ENCODE data around the gene EVI5.
"Not testable (repeated sequence)": the region's sequence is repeated elsewhere in the genome, so short reads cannot be mapped to it uniquely, and the experiment has no call there.

Gene EVI5

DNA sequence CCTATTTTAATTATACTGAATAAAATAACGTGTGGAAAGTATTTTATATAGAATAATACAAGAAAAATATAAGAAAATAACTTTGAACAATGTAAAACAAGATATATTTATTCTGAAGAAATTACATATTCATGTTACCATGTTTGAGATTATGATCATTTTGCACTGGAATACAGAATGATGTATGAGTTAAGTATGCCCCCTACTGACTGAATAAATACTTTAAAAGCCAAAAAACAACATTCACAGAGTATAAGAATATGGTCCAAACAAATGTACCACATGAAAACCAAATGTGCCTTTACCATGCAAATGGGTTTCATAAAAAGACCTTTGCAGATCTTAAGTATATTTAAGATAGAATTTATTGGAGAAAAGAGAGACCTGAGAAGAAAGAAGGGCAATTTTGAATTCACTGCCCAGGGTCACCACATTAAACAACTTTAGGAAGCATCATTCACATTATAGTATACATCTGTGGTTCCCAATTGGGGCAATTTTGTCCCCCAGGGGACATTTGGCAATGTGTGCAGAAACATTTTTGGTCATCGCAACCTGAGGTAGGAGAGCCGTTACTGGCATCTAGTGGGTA lies 161.6 kb downstream of the EVI5 start:
- H3K4me3 ChIP-seq (ENCODE audit: low read depth, low read length), result no peak overlapping the region
- ChIA-PET POLR2A (no interaction called here), CTCF (interaction anchor here (0.6 to 2.3 kb wide), 3 partner anchors 314 to 627 kb away, joined by 3 to 27 read pairs (median 4); no protein-coding TSS in a partner anchor)
- TF ChIP-seq, protein P1, sequence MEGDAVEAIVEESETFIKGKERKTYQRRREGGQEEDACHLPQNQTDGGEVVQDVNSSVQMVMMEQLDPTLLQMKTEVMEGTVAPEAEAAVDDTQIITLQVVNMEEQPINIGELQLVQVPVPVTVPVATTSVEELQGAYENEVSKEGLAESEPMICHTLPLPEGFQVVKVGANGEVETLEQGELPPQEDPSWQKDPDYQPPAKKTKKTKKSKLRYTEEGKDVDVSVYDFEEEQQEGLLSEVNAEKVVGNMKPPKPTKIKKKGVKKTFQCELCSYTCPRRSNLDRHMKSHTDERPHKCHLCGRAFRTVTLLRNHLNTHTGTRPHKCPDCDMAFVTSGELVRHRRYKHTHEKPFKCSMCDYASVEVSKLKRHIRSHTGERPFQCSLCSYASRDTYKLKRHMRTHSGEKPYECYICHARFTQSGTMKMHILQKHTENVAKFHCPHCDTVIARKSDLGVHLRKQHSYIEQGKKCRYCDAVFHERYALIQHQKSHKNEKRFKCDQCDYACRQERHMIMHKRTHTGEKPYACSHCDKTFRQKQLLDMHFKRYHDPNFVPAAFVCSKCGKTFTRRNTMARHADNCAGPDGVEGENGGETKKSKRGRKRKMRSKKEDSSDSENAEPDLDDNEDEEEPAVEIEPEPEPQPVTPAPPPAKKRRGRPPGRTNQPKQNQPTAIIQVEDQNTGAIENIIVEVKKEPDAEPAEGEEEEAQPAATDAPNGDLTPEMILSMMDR (IDR thresholded peaks at IDR 0.05; ENCODE audit: insufficient read depth, low read length, missing control alignments), result peak; percentile 11
- no peak for DNase-seq (ENCODE audit: low read depth, low spot score)

DNA sequence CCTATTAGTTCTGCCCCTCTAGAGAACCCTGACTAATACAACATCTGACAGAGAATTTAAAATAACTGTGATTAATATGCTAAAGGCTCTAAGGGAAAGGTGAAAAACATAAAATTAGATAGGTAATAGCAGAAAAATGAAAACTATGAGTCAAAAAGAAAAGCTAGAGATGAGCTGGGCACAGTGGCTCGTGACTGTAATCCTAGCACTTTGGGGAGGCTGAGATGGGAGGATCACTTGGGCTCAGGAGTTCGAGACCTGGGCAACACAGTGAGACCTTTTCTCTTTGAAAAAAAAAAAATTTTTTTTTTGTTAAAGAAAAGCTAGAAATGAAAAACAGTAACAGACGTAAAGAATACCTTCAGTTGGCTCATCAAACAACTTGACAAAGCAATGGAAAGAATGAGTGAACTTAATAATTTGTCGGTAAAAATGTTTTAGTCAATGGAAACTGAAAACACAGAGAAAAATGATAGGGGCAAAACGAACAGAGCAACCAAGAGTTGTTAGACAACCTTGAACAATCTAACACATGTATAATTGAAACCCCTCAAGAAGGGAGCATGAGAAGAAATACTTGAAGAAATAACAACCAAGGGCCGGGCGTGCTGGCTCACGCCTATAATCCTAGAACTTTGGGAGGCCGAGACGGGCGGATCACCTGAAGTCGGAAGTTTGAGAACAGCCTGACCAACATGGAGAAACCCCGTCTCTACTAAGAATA lies 165.3 kb downstream of the EVI5 start:
- POLR2A ChIA-PET, result no interaction called here
- H3K4me3 ChIP-seq (ENCODE audit: low read depth, low read length), result no peak overlapping the region
- no peak for DNase-seq (ENCODE audit: low read depth, low spot score)
- TF ChIP-seq, protein P1 (IDR thresholded peaks at IDR 0.05; ENCODE audit: insufficient read depth, low read length, missing control alignments), result no peak
- CTCF ChIA-PET, result interaction anchor here (1.7 to 1.8 kb wide), 2 partner anchors 21 to 309 kb away, joined by 4 to 6 read pairs; no protein-coding TSS in a partner anchor

DNA sequence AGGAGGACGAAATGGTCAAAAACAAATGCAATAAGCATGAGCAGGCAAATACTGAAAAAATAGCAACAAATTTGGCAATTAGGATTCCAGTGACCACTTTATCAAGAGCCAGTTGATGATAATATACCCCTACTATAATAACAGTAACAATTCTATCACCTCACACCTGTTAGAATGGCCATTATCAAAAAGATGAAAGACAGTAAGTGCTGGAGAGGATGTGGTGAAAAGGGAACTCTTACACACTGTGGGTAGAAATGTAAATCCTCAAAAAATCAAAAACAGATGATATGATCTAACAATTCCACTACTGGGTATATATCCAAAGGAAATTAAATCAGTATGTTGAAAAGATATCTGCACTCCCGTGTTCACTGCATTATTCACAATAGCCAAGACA lies 183.9 kb downstream of the EVI5 start:
- no peak for DNase-seq (ENCODE audit: low read depth, low spot score)
- H3K4me3 ChIP-seq (ENCODE audit: low read depth, low read length), result no peak overlapping the region
- POLR2A ChIA-PET, result no interaction called here
- CTCF ChIA-PET, result interaction anchor here (1.9 kb wide), 2 partner anchors 291 to 297 kb away, joined by 5 to 11 read pairs; no protein-coding TSS in a partner anchor
- TF ChIP-seq, protein P1 (IDR thresholded peaks at IDR 0.05; ENCODE audit: insufficient read depth, low read length, missing control alignments), result no peak

DNA sequence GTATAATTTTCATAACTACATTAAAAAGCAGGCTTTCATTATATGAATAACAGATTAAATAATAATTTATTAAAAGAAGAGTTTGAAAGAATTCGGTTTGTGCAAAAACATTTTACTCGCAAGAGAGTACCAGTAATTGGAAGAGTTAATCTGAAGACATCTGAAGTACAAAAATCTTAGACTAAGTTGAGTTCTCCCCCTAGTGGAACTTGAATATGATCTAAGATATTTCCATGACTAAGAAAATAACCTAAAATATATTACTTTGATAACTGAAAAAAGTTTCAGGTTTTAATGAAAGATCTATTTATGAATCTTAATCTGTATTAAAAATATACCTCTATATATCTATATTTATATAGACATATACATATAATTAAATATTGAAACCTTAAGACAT lies 185.7 kb downstream of the EVI5 start:
- CTCF ChIA-PET, result interaction anchor here (1.6 to 2.6 kb wide), 4 partner anchors 21 to 295 kb away, joined by 4 to 14 read pairs (median 8); no protein-coding TSS in a partner anchor

DNA sequence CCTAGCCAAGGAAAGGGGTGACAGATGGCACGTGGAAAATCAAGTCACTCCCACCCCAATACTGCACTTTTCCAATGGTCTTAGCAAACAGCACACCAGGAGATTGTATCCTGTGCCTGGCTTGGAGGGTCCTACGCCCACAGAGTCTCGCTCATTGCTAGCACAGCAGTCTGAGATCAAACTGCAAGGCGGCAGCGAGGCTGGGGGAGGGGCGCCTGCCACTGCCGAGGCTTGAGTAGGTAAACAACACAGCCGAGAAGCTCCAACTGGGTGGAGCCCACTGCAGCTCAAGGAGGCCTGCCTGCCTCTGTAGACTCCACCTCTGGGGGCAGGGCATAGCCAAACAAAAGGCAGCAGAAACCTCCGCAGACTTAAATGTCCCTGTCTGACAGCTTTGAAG lies 195.5 kb downstream of the EVI5 start:
- H3K4me3 ChIP-seq (ENCODE audit: low read depth, low read length); DNase-seq (ENCODE audit: low read depth, low spot score); CTCF ChIA-PET; POLR2A ChIA-PET: not testable (repeated sequence)

More for the DNA sequence above, 185.7 kb downstream of the EVI5 start:
- DNase-seq (ENCODE audit: low read depth, low spot score), result peak; percentile 4
- TF ChIP-seq, protein P1 (IDR thresholded peaks at IDR 0.05; ENCODE audit: insufficient read depth, low read length, missing control alignments), result peak; percentile 10
- no peak overlapping the region for H3K4me3 ChIP-seq (ENCODE audit: low read depth, low read length)
- POLR2A ChIA-PET, result no interaction called here

DNA sequence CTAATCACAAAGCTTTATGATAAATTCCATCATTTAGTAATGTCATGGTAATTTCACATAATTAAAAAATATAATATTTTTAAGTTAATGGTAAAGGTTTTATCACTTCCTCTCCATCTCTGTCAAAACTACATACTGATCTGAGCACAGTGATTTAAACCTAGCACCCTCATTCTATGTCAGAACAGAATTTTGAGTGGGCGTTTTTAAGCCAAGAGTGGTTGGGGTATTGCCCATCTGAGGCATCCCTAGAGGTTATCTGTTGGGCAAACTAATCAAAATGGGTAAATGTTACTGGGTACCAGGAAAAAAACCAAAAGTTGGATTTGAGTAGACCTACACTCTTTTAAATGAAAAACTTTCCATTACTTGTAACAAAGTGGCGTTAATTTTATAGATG lies 197.5 kb downstream of the EVI5 start:
- ChIA-PET CTCF (interaction anchor here (0.6 to 1.2 kb wide), 3 partner anchors 10 to 21 kb away, joined by 3 read pairs; no protein-coding TSS in a partner anchor), POLR2A (no interaction called here)
- no peak for DNase-seq (ENCODE audit: low read depth, low spot score)
- TF ChIP-seq, protein P1 (IDR thresholded peaks at IDR 0.05; ENCODE audit: insufficient read depth, low read length, missing control alignments), result no peak
- no peak overlapping the region for H3K4me3 ChIP-seq (ENCODE audit: low read depth, low read length)
